Activated CD8-positive, alpha-beta memory T cell treated with anti-CD3 and anti-CD28 coated beads, Interleukin-2, amount 50 U/mL, for 24 hours (primary cell): ENCODE data around the gene METTL3.

Experiments used
- DNase-seq: peaks from one replicate; pipeline ENCODE4 v3.0.0-alpha.2; 2020; ENCODE audit errors: extremely low read depth

METTL3 gene

GRCh38 chr14:21526672-21527317 lies 15.7 kb upstream of the METTL3 start:
- DNase-seq = no peak

GRCh38 chr14:21525962-21526671 lies 15.0 kb upstream of the METTL3 start, which contains the start of gene SALL2:
Gene SALL2 (minus strand): TSS chr14:21526346. CDS start chr14:21526127, 219 bp downstream.
- DNase-seq = peak; percentile 26

GRCh38 chr14:21525571-21525961 lies 14.4 kb upstream of the METTL3 start:
- no peak for DNase-seq

DNA sequence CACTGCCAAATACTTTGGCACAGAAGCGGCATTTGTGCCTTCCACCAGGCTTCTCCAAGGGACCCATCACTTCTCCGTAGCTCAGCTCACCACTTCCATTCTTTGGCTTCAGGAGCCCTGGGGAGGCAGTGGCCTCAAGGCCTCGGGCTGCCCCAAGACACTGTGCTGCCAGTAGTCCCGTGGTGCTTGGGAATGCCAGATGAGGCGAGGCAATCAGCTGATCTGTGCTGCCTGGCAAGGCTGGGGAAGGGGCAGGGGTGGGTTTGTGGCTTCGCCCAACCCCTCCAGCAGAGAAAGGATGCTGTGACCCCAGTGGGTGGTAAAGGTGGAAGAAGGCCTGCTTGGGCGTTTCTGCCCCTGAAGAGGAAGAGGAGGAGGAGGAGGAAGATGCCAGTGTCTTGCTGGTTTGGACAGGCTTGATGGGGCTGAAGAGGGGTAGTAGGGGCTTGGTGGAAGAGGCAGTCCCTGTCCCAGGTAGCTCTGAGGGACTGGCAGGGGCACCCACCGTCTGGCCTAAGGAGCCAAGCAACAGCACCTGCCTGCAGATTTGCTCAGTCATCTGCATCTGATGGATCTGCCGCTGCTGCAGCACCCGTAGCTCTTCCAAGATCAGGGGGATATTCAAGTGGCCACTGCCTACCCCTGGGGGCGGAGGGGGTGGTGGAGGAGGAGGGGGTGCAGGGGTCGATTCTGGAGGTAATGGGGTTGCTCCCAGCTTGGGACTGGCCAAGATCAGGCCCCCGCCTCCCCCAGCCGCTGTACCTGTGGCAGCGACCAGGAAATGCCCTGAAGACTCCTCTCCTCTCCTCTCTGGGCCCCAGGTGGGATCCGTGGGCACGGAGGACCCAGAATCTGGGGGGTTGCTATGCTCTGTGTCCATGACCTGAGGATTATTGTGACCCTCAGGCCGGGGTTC lies 13.7 kb upstream of the METTL3 start:
- DNase-seq = no peak

DNA sequence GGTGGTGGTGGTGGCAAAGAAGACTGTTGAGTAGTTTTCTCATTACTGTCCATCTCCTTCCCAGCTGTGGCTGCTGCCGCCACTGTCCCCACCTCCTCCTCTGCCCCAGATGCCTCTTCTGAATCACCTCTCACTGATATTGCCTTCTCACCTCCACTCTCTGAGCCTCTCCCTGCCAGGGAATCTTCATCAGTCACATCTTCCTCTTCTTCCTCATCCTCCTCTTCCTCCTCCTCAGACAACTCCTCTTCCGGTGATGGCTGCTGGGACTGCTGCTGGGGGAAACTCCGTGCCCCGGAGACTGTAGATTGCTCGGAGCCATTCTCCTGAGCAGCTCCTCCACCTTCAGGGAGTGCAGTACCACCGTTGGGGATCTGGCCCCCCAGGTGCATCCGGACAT lies 12.1 kb upstream of the METTL3 start:
- no peak for DNase-seq

DNA sequence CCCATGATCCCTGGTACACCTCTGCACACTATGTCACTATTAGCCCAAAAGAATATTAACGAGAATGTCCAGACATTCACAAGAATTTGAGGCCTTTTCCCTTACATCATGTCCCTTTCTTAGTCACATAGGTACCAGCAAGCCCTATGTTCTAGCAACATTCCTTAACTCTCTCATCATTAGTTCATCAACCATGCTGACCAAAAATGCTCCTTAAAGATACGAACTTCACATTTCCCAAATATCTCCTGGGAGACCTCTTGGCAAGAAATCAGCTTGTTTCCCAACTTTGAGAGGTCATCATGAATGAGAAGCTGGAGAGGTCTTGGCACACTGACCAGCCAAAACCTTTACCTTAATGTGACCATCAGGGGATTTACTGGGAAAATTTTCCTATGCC lies 10.4 kb upstream of the METTL3 start:
- no peak for DNase-seq

DNA sequence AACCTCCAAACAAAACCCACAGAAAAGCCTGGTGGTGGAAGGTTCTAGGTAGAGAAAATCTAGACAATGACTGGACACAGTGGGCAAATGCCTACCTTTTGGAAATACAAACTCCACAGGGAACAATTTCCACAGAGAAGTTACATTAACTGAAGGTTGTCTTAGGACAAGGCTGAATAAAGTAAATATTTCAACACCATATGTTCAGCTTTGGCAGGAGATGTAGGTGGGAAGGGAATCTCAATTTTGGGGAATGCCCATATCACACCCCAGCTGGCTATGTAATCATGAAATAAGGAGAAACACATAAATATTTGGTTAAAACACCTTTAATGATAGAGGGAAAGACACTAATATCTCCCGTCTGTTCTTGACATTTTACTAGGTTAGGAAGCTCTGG lies 9.6 kb upstream of the METTL3 start:
- no peak for DNase-seq

- no peak for DNase-seq
Observed at GRCh38 chr14:21518725-21519124, 7.6 kb upstream of the METTL3 start.

DNA sequence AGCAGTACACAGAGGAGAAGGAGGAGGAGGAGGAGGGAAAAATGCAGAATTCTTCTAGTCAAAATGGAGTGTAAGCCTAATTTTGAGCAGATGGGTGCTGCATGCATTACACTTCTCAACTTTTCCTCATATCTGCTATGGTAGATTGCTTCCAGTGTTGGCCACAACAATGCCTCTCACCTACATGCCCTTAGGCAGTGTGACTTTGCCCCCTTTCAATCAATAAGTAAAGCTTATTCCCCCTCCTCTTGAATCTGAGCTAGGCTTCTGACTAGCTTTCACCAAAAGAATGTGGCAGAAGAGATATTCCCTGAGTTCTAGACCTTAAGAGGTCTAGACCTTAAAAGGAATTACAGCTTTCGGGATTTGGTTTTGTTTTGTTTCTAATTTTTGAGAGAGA lies 3.2 kb upstream of the METTL3 start:
- DNase-seq = no peak

- no peak for DNase-seq
Observed at GRCh38 chr14:21509432-21510143, 1.6 kb downstream of the METTL3 start.

- DNase-seq = no peak
Observed at GRCh38 chr14:21506557-21506956, 4.6 kb downstream of the METTL3 start.

GRCh38 chr14:21505012-21505553 lies 6.1 kb downstream of the METTL3 start:
- DNase-seq = no peak

DNA sequence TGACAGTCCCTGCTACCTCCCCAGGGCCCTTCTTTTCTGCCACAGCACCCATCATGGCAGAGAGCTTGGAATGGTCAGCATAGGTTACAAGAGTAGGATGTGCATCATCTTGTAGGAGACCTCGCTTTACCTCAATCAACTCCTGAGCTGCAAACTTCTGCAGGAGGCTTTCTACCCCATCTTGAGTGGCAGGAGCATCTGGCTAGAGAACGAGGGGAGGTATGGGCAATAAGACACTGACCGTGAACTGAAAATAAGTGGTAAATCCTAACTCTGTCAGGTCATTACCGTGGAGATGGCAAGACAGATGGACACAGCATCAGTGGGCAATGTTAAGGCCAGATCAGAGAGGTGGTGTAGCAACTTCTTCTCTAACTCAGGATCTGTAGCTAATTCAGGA lies 7.8 kb downstream of the METTL3 start:
- no peak for DNase-seq

DNA sequence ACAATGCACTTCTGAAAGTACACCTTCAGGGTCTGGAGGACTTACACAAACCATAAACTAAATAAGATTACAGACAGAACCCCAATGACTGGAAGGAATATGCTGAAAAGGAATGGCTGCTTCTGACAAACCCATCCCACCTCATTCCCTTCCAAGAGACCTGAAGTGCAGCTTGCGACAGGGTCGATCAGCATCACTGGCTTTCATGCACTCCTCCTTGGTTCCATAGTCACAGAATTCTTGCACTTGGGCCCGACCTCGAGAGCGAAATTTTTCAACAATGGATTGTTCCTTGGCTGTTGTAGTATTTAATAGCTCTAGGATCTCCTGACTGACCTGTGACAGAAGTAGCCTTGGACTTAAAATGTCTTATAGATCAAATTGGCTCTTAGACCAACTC lies 9.6 kb downstream of the METTL3 start:
- DNase-seq = no peak

DNA sequence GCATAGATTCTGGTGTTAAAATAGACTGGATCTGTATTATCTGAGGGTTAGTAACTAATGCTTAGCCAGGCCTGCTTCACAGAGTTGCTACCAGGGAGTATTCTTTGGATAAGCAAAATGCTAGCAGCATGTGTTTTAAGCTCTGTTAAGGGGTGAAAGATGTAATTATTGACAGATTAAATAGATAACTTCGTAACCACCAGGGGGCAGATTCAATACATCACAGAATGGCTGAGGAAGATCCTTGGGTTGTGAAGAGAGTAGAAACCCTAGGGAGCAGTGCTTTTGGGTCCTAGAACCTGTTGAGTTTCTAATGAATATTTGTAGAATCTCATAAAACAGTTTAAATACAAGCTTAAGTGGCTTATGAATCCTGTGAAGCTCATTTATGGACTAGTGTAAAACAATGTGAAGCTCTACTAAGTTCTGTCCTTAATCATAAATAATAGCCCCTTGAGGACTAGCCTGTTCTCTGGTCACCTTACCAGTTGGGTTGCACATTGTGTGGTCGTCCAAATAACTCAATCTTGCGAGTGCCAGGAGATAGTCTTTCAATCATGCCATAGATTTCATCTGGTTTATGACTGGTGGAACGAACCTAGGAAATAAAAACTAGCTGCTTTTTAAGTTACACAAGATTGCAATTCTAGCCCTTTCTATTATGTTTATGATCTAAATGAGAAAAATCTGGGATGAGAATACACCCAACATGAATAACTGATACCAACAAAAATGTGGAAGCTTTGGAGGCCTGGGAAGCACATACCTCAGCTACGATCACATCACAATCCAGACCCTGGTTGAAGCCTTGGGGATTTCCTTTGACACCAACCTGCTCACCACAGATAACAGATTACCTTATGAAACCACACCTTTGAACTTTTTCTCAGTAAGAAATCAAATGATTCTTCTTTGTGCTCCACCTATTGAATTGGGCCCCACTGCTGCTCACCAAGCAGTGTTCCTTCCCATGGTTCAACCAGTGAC lies 12.3 kb downstream of the METTL3 start:
- no peak for DNase-seq

DNA sequence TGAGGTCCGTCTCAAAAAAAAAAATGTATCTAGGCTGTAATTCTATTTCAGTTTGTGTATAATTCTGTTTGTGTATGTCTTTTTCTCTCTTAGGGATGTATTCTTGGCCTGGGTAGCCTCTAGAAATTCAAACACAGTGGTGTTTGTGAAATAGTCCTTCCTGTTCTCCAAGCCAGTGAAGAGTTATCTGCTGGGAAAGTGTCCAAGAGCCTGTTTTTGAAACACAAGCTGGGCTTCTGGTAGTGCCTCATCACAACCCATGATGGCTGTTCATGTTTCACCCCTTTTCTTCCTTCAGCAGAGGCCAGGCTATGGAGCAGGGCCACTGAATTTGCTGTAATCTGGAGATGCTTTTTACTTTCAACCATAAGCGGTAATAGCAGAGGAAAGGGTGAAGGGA lies 14.7 kb downstream of the METTL3 start:
- no peak for DNase-seq

DNA sequence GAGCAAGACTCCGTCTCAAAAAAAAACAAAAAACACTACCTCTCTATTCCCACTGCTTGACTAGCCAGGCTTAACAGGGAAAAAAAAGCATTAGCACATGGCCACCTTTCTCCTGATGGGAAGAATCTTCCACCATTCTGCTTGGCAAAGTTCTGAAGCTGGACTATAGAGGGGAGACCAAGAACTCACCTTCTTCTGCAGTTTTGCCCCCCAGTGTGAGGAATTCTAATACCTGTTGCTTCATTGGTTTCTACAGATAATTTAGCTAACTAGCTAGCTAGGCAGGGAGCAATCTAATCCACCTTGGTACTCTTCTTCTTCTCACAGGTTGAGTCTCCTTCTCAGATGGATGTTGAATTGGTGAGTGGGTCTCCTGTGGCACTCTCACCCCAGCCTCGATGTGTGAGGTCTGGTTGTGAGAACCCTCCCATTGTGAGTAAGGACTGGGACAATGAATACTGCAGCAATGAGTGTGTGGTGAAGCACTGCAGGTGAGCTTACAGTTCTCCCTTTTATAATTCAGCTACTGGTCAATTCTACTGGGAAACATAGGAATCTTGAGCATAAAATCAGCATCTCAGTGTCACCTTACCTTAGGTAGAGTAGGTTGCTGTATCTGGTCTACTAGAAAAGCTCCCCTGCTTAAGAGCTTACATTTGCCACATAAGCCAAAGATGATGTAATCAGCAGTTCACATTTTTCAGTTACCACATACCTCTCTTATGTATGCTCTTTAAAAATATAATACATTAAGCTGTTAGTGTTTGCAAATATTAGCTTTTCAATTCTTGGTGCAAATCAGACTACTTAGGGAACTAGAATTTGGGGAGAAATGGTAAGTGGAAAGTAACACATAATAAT lies 16.0 kb downstream of the METTL3 start:
- DNase-seq = no peak

GRCh38 chr14:21486640-21487087 lies 24.5 kb downstream of the METTL3 start:
- no peak for DNase-seq

GRCh38 chr14:21476925-21477681 lies 34.0 kb downstream of the METTL3 start, which contains the start of the genes RAB2B and TOX4:
Gene RAB2B (minus strand): TSS chr14:21476959. CDS start chr14:21476872, 87 bp downstream.
Gene TOX4 (plus strand): TSS chr14:21477195. CDS start chr14:21477279, 84 bp downstream.
- DNase-seq = peak; percentile 88
